Endothelial cell of umbilical vein (primary cell): ENCODE data around the gene KMT2C.
A peak's percentile ranks its signal among the peaks of the same experiment; 100 is the strongest.

Experiments
- CTCF ChIP-seq, 2 donors: IDR thresholded peaks; 1 replicate in 1 of 2; 2 replicates in 1 of 2; pipeline ENCODE4 v1.5.1; 2011; ENCODE audit warnings: low read length in 2 of 2, mild to moderate bottlenecking in 2 of 2, moderate library complexity in 2 of 2, control low read depth in 1 of 2, inconsistent platforms in 1 of 2, low read depth in 1 of 2; ENCODE audit not compliant: insufficient read depth in 1 of 2; ENCODE audit errors: extremely low read depth in 1 of 2
- EZH2 ChIP-seq: IDR thresholded peaks from 2 replicates; pipeline ENCODE4 v1.6.1; 2012; ENCODE audit warnings: borderline replicate concordance, low read depth, mild to moderate bottlenecking, moderate library complexity, low read length, inconsistent platforms; ENCODE audit not compliant: severe bottlenecking
- MAX ChIP-seq: IDR thresholded peaks from 2 replicates; pipeline ENCODE4 v1.6.1; 2011; ENCODE audit not compliant: insufficient read depth, insufficient read length
- POLR2A ChIP-seq: IDR thresholded peaks from 2 replicates; pipeline ENCODE4 v1.6.1; 2012; ENCODE audit warnings: low read depth, mild to moderate bottlenecking, control low read depth, low read length
- POLR2AphosphoS5 ChIP-seq: IDR thresholded peaks from 2 replicates; pipeline ENCODE4 v1.6.1; 2012; ENCODE audit warnings: low read depth, mild to moderate bottlenecking, control low read depth, low read length, moderate library complexity; ENCODE audit not compliant: insufficient read depth

DNA sequence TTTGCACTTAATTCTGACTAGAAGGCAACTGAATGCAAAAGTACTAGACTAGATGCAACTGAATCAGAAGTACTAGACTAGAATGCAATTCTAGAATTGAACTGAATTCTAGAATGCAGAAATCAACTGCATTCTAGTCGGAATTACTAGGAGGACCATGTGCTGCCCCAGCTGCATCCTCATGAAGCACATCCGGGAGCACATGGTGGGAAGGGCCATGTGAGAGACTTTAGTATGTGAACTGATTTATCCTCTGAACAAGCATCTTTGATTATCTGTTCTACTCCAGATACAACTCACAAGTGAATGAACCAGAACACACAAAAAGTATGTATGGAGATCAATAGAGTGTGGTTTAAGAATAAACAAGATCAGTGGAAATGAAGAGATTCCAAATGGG, 295.2 kb downstream of the KMT2C start:
- TF ChIP-seq CTCF (IDR thresholded peaks at IDR 0.05; ENCODE audit: extremely low read depth in 1 of 2, insufficient read depth in 1 of 2, low read depth in 1 of 2, low read length in 2 of 2) (no peak), MAX (peak; percentile 55), POLR2AphosphoS5 (no peak), POLR2A (no peak), EZH2 (no peak)
